CD4-positive, alpha-beta T cell treated with Interleukin-4 for 4 hours (primary cell): ENCODE measurements around the gene SIL1.
"Not testable (repeated sequence)": the region's sequence is repeated elsewhere in the genome, so short reads cannot be mapped to it uniquely, and the experiment has no call there.

Experiments
- DNase-seq: peaks from one replicate; pipeline ENCODE4 v3.0.0-alpha.2; 2020

SIL1 gene

DNA sequence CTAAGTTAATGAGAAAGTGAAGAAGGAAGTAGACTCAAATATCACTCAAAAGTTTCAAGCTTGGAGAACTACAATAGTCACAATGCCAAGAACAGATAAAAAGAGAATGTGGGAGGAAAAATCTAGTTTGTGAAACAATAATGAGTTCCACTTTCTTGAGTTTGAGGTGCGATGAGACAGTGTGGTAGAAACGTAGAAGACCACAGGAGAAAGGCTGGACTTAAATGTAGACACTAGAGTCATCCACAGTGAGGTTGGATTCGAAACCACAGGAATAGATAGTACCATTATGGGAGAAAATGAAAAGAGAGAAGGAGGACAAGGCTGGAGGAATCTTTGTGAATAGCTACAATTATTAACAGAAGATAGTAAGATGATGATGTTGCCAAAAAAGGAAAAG is 182.0 kb downstream of the SIL1 start:
- DNase-seq, result no peak

DNA sequence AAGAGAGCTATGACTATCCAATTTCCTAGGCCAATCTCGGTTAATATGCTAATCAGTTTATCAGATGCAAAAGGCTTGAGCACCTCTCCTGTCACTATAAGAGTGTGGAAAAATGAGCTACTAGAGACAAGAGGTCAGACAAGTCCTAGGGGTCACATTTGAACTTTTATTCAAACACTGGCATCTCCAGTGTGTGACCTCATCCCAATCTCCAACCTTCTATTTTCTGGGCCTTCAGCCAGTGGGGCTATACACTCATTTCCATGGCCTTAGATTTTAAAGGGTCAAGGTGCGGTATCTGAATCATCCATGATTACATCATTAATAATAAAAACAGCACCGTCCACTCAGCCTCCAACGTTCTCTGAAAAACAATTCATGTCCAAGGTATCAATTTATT is 183.4 kb downstream of the SIL1 start:
- no peak for DNase-seq

DNA sequence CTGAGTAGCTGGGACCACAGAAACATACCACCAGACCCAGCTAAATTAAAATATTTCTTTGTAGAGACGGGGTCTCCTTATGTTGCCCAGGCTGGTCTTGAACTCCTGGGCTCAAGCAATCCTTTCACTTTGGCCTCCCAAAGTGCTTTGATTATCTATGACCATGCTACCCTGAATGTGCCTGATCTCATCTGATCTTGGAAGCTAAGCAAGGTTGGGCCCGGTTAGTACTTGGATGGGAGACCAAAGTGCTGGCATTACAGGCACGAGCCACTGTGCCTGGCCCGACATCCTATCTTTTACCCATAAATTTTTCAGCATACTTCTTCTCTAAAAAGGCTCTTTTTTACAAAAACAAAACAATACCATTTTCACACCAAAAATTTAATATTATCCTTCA is 186.0 kb downstream of the SIL1 start:
- no peak for DNase-seq

DNA sequence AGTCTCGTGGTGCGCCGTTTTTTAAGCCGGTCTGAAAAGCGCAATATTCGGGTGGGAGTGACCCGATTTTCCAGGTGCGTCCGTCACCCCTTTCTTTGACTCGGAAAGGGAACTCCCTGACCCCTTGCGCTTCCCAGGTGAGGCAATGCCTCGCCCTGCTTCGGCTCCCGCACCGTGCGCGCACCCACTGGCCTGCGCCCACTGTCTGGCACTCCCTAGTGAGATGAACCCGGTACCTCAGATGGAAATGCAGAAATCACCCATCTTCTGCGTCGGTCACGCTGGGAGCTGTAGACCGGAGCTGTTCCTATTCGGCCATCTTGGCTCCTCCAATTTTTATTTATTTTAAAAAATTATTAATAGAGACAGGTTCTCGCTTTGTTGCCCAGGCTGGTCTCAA is 187.0 kb downstream of the SIL1 start:
- not testable (repeated sequence) for DNase-seq

DNA sequence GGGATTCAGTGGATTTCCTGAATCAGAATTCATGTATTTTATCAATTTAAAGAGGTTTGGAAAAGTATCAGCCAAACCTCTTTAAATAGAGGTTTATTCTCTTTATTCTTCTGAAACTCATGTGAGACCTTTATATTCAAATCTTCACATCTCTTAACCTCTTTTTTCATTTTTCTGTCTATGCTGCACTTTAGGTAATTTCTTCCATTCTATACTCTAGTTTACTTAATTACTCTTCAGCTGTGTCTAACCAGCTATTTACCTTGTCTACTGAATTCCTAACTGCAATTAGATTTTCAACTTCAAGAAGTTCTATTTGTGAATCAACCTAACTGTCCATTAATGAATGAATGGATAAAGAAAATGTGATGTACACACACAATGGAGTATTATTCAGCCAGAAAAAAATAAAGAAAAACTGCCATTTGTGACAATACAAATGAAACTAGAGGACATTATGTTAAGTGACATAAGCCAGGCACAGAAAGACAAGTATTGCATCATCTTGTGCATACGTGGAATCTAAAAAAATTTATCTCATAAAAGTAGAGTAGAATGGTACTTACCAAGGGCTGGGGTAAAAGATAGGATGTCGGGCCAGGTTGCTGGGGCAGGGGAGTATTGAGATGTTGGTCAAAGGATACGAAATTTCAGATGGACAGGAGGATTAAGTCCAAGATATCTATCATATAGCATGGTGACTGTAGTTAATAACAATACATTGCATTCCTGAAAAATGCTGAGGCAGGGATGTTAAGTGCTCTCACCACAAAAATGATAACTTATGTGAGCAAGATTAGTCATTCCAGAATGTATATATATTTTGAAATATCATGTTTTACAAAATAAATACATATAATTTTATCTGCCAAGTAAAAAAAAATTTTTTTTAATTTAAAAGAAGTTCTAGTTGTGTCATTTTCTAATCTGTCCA is 193.5 kb downstream of the SIL1 start:
- DNase-seq, result no peak

DNA sequence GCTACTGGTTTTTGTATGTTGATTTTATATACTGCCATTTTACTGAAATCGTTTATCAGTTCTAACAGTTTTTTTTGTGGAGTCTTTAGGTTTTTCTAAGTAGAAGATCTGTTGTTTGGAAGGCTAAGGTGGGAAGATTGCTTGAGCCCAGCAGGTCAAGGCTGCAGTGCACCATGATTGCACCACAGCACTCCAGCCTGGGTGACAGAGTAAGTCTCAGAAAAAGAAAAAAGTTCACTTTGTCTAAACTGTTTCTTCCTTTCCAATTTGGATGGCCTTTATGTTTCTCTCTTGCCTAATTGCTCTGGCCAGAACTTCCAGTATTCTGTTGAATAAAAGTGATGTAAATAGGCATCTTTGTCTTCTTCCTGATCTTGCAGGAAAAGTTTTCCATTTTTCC is 198.5 kb downstream of the SIL1 start:
- DNase-seq, result no peak

DNA sequence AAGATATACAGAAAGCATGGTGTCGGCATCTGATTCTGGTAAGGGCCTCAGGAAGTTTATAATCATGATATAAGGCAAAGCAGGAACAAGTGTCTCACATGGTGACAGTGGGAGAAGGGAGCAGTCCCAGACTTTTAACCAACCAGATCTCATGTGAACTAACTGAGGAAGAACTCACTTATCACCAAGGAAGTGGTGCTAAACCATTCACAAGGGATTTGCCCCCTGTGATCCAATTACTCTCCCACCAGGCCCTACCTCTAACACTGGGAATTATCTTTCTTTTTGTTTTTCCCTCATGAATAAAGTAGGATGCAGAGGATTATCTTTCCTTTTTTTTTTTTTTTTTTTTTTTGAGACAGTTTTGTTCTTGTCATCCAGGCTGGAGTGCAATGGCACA is 199.6 kb downstream of the SIL1 start:
- no peak for DNase-seq

DNA sequence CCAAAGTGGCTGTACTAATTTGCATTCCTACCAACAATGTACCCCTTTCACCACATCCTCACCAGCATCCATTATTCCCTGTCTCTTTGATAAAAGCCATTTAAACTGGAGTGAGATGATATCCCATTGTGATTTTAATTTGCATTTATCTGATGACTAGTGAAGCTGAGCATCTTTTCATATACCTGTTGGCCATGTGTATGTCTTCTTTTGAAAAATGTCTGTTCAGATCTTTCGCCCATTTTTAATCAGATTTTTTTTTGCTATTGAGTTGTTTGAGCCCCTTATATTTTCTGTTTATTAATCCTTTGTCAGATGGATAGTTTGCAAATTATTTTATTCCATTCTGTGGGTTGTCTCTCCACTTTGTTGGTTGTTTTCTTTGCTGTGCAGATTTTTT is 202.0 kb downstream of the SIL1 start:
- DNase-seq, result no peak

DNA sequence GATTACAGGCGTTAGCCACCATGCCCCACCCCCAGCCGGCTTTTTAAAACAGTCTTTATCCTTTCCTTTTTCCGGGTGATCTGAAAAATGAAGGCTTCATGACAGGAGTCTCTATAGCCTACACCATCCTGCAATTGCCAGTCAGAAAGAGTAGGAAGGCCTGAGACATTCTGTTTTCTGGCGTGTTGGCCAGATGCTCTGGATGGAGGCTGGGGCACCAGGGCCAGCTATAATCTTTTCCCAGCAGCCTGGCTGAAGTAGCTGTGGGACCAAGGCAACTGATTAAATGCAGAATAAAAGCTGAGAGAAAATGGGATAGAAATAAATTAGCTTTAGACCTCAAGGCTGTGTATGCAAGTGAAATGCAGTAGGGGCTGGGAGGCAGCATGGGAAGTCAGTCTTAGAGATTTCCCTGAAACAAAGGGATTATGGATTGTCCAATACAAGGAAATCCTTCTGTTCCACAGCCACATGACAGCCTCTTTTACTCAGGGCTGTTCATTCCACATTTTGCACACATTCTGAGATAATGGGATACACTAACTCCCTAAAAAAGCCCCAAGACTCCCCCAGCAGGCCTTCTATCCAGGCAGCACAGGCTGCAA is 207.1 kb downstream of the SIL1 start:
- no peak for DNase-seq

DNA sequence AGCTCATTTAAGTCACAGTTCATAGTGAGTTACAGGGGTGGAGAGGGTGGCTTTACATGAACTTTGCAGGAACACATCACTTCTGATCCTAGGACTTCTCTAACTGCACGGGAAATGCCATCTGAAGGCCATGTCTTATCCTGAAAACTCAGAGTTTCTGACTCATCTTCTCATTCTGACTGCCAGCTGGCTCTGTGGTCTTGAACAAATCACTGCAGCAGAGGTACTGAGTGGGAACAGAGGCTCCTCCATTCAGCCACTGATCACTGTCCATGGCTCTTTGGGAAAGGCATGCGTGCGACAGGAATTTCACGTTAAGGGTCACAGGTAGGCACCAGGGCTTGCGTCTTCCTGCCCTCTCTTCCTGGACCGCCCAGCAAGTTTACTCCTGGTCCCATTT is 208.4 kb downstream of the SIL1 start:
- DNase-seq, result no peak

DNA sequence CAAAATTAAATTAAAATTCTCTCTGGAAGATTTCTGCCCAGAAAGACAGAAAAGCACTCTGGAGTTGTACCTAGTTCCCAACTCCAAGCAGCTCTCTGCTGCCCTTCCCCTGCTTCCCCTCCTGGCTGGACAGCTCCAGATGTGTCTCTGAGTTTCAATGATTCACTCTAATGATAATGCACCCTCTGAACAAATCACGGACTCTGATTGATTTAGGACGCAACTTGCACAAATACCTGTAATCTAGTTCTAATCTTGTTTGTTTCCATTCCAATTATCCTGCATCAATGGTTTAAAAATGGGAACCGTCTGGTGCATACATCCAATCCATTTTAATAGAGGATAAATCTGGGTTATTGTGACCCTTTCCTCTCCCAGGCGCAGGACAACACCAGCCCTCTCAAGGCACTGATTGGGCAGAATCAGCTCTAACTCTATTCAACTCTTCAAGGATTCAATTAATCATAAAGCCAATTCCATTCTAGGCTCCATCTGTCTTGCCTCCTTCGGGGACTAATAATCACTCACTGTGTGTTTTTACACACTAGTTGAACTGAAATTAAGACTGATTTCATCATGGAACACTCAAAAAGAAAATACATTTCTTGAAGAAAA is 211.9 kb downstream of the SIL1 start:
- no peak for DNase-seq

DNA sequence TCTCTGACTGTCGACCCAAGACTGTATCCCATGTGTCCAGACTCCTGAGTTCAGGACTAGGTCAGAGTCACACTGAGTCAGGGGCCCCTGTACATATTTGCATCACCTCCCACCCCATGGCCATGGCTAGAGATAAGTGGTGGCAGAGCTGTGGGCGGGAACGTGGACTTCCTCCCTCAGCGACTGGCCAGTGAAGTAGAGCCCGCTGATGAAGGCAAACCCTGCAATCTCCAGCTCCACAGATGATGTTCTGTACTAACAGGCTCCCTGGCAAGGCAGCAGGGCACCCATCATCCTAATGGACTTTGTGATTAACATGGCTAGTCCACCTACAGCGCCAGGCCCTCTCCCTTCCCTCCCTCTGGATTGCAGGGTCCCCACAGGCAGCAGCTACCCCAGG is 212.5 kb downstream of the SIL1 start:
- DNase-seq, result no peak

DNA sequence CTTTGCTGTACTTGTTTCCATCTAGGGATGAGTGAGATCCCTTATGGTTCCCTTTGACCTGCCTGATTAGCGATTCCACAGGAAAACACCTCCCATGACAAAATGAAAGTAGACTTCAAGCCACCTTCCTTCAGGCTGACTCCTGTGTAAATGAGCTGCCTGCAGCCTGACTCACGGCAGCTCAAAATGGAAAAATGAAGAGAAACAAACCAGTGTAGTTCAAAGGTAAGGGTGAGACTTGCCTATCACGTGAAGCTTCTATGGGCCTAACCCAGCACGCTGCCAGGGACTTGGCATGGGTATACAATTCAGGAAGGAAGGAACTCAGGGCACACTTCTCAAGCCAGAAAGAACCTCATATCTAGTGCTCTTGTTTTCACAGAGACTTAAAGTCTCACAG is 212.9 kb downstream of the SIL1 start:
- DNase-seq, result no peak

DNA sequence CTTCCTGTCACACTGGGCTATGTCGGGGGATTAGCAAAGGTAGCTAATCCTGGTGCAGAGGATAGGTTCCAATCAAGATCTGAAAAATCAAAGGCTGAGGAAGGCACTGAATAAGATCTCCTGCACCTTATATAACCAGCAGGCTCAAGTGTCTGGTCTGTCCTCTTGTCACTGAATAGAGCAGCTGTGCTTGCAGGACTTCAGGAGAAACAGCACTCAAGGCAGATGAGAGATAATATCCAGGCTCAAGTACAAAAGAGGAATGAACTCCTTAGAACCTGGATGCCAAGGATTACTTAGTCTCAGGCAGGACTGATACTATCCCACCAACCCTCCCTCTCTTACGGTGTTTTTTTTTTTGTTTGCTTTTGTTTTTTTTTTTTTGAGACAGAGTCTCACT is 214.2 kb downstream of the SIL1 start:
- DNase-seq, result no peak

DNA sequence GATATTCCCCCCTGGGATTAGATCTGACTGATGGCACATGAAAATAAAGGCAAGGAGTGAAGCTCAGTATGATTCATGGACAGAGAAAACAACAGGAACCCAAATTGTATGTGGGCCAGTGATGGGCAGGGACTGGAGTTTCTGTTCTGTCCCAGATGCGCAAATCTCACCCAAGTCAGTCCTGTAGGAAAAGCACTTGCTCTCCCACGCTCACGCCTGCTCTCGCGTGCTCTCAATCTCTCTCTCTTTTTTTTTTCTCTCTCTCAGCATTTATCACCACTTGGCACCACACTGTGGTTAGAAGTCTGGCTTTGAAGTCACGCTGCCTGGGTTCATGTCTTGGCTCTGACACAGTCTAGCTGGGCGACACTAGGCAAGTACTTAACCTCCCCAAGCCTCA is 216.6 kb downstream of the SIL1 start:
- DNase-seq, result peak; percentile 5

DNA sequence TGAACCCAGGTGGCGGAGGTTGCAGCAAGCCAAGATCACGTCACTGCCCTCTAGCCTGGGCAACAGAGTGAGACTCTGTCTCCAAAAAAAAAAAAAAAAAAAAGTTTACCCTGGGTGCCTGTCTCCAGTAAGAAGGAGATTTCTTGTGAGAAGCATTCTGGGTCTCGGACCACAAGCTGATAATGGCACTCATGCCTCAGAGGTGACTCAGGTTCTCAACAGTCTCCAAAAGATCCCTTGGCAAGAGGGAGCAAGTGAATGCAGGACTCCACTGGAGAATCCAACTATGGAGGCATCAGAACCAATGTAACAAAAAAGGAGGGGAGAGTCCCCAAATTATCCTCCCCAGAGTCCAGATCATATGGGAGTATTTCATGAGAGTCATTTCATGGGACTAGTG is 217.0 kb downstream of the SIL1 start:
- DNase-seq, result no peak

DNA sequence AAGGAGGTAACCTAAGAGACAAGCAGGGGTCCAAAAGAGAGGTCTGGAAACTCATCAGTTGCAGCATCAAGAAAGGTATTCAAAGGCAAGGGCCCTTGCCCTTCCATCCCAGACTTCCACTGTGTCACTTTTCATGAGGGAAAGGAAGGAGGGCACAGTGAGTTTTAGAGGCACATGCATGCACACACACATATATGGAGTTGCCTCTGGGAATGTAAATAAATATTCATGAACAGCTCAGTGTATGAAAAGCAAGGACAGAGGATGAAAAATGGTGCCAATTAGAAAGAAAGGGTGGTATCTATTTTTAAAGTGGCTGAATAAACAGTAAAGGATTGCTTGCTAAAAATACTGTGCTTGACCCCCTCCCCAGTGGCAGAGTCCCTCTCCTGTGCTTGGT is 217.7 kb downstream of the SIL1 start:
- DNase-seq, result no peak

DNA sequence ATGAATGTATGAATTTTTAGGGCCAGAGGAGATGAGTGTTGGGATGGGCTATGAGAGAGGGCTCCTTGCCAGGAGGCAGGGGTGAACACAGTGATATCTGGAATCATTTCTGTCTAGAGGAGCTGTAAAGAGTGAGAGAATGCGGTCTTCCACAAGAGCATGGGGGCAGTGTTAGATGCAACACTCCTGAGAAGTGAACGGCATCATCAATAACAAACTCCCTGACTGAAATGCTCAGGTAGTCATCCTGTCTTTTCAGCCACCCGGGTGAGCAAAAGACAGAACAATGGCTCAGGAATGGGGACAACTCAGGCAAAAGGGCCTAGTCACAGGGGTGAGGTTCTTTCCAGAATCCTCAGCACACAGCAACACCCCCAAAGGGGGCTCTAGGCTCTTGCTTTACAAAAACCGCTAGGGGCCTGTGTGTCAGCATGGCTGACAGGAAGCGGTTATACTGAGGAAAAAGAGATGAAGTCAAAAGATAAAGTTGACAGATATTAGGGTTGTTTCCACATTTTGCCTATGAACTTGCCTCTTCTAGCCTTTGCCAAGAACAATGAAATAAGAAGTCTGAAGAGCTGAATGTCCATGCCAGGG is 218.4 kb downstream of the SIL1 start:
- peak; percentile 25 for DNase-seq

DNA sequence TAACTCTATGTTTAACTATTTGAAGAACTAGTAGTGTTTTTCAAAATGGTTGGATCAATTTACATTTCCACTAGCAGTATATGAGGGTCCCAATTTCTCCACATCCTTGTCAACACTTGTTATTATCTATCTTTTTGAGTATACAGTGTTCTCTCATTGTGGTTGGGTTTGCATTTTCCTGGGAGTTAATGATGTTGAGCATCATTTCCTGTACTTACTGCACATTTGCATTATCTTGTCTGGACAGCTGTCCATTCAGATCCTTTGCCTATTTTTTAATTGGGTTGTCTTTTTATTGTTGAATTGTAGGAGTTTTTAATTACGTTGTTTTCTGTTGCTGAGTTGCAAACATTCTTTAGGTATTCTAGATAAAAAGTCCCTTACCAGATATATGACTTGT is 219.6 kb downstream of the SIL1 start:
- DNase-seq, result no peak

DNA sequence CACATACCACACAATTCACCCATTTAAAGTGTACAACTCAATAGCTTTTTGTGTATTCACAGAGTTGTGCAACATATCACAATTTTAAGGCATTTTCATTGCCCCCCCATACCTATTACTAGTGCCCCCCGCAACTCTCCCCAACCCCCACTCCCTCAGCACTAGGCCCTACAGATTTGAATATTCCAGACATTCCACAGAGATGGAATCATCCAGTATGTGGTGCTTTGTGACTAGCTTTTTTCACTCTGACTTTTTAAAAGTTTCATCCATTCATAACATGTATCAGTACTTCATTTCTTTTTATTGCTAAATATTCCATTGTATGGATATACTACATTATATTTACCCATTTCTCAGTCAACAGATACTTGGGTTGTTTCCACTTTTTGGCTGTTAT is 220.1 kb downstream of the SIL1 start:
- DNase-seq, result no peak

DNA sequence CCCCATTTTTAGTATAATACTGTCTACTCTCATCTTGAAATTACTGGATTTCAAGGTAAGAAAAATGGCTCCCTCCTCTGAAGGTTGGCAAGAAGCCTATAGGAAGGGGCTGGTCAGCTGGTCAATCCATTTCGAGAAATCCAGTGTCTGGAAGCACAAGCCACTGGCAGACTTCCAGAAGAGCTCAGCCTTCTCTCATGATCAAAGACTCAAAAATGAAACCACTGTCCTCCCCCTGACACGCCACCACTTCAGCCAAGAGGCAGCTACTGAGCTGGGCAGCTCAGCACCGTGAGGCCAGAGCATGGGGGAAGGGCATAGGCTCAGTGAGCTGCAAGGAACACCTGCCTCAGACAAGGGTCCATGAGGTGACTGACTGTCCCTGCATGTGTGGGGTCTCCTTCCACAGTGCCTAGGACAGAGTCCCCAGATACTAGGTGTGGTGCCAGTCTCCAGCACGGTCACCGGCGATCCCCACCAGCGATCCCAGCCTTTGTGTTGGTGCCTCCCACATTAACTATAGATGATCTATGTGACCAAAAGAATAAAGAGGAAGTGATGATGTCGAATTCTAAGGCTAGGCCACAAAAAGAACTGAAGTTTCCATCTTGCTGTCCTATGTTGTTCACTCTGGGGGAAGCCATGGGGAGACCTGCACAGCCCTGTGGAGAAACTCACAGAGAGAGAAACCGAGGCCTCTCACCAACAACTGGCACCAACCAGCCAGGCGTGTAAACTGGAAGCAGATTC is 222.9 kb downstream of the SIL1 start:
- DNase-seq, result no peak

DNA sequence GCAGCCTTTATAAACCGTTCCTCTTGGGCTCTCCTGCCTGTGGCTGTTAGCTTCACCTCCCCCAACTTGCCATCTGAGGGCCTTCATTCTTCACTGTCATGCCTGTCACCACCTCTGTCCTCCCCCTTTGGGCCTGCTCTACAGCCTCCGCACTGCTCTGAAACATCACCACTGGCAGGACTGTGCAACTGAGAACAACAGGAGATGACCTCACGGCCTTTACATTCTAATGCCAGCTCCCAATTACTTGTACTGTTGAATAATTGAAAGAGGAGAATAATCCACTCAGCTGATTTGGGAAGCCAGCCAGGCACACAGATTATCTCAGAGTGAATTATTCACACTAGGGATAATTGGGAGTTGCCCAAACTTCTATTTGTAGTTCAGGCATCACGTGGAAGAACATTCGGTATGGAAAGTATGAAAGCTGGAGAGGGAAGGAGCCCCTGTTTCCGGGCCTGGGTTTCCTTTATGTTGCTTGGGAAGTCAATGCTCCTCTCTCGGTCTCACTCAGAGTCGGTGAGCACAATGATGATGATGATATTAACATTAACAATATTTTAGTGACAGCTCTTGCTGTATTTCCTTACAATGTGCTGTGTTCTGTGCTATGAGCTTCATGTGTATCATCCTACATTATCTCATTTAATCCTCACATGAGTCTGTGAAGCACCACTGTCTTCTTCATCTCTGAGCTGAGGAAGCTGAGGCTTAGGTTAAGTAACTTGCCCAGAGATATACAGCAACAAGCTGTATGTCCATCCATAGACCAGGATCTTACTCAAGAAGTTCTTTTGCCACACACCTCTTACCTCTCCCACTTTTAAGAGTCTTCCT is 223.7 kb downstream of the SIL1 start:
- DNase-seq, result no peak
